Neural crest cell (in vitro differentiated cells): ENCODE measurements around the gene CNIH3. TPM values are rescaled to one million over a fixed set of nuclear protein-coding genes. Genes with fewer than 3 reads are reported as not detected.

Source experiments
- DNase-seq: peaks from one replicate; pipeline ENCODE4 v3.0.0; 2021; ENCODE audit warnings: low read depth, mixed read lengths, low spot score
- H3K27ac Mint-ChIP-seq: one replicate; pipeline ENCODE4 v1.8.0; 2021; ENCODE audit warnings: mild to moderate bottlenecking, mixed read lengths; ENCODE audit not compliant: unreplicated experiment
- H3K27me3 Mint-ChIP-seq: 2 replicates; pipeline ENCODE4 v1.8.0; 2021; ENCODE audit warnings: low read depth, mild to moderate bottlenecking, mixed read lengths
- H3K36me3 Mint-ChIP-seq: 2 replicates; pipeline ENCODE4 v1.8.0; 2021; ENCODE audit warnings: low read depth, mild to moderate bottlenecking, mixed read lengths
- H3K4me1 Mint-ChIP-seq: 2 replicates; pipeline ENCODE4 v1.8.0; 2021; ENCODE audit warnings: mixed read lengths
- H3K4me3 Mint-ChIP-seq: one replicate; pipeline ENCODE4 v1.8.0; 2021; ENCODE audit warnings: mild to moderate bottlenecking, mixed read lengths
- H3K9me3 Mint-ChIP-seq: 2 replicates; pipeline ENCODE4 v1.8.0; 2021; ENCODE audit warnings: mixed read lengths
- total RNA-seq: library from RNA; stranded (reverse); gene quantifications from 2 replicates; pipeline ENCODE4 v1.2.1, GENCODE V29; 2021
- TF ChIP-seq, protein P1 (sequence below): fragments of 200-600 bp; sonication (generic); conservative IDR thresholded peaks from 2 replicates; pipeline ENCODE4 v1.5.0; 2021; ENCODE audit warnings: antibody characterized with exemption, mild to moderate bottlenecking

The CNIH3 gene
- total RNA-seq, 1 donor from 2014 or later: 3.8 TPM

- Mint-ChIP-seq H3K27ac (no peak overlapping the region), H3K36me3 (no peaks in the 10 kb centered on the region), H3K4me3 (no peak overlapping the region), H3K9me3 (no peaks in the 10 kb centered on the region), H3K27me3 (no peaks in the 10 kb centered on the region), H3K4me1 (peaks cover 14% of the 10 kb centered on the region)
- TF ChIP-seq, protein P1, sequence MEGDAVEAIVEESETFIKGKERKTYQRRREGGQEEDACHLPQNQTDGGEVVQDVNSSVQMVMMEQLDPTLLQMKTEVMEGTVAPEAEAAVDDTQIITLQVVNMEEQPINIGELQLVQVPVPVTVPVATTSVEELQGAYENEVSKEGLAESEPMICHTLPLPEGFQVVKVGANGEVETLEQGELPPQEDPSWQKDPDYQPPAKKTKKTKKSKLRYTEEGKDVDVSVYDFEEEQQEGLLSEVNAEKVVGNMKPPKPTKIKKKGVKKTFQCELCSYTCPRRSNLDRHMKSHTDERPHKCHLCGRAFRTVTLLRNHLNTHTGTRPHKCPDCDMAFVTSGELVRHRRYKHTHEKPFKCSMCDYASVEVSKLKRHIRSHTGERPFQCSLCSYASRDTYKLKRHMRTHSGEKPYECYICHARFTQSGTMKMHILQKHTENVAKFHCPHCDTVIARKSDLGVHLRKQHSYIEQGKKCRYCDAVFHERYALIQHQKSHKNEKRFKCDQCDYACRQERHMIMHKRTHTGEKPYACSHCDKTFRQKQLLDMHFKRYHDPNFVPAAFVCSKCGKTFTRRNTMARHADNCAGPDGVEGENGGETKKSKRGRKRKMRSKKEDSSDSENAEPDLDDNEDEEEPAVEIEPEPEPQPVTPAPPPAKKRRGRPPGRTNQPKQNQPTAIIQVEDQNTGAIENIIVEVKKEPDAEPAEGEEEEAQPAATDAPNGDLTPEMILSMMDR: no peak
- DNase-seq: no peak
Observed at GRCh38 chr1:224631462-224632115, 15.5 kb downstream of the CNIH3 start.

DNA sequence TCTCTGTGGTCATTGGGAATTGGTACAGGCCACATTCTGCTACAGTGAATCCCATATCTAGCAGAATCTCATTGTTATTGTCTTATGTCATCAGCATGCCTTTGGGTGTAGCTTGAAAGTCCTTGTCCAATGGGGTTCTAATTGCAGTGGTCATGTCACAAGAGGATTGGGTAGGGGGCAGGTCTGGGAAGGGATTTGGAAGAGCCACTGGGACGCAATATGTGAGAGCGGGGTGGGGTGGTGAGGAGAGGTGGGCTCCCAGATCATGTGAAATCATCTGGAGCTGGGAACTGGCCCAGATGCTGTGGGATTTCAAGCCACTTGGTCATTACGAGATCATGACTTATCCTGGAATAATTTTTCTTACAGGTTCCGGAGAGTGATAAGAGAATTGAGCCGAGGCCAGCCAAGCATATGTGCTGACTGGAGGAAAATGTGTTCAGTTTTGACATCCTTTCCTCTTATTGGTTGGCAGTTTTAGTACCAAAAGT, 16.3 kb downstream of the CNIH3 start:
- Mint-ChIP-seq H3K4me3 (no peak overlapping the region), H3K27me3 (no peaks in the 10 kb centered on the region), H3K27ac (peak overlapping the region; percentile 8), H3K36me3 (no peaks in the 10 kb centered on the region), H3K4me1 (peaks cover 14% of the 10 kb centered on the region), H3K9me3 (no peaks in the 10 kb centered on the region)
- DNase-seq: no peak
- TF ChIP-seq, protein P1: no peak

DNA sequence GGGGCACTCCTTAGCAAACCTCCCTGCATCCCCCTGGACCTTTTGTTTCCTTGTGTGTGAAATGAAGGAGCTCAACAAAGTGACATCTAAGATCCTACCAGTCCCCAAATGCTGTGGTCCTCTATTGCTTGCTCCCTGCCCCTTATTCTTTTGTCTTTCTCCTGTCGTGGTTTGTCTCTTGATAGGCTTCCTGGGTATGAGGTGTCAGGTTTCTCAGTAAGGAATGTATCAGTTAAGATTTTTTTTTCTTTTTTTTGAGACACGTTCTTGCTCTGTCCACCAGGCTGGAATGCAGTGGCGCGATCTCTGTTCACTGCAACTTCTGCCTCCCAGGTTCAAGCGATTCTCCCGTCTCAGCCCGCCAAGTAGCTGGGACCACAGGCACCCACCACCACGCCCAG, 16.8 kb downstream of the CNIH3 start:
- no peak overlapping the region for H3K4me3 Mint-ChIP-seq
- H3K27ac Mint-ChIP-seq: no peak overlapping the region
- H3K36me3 Mint-ChIP-seq: no peaks in the 10 kb centered on the region
- no peaks in the 10 kb centered on the region for H3K27me3 Mint-ChIP-seq
- H3K9me3 Mint-ChIP-seq: no peaks in the 10 kb centered on the region
- H3K4me1 Mint-ChIP-seq: peaks cover 14% of the 10 kb centered on the region
- TF ChIP-seq, protein P1: peak; percentile 22
- no peak for DNase-seq

DNA sequence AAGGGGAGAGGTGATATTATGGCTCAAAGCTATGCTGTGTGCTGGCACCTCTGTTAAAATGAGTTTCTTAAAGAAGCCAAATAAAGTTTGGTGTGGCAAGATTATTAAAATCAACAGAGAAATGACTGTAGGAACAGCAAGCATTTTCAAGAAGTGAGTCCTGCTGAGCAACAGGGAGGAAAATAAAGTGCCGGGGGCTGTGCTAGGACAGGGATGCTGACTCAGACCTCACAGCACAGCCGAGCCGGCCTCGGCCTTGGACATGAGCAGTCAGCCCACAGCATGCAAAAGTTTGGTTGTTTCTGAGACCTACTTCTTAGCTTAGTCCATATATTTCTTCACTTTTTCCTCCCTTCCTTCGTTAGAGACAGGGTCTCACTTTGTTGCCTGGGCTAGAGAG, 19.2 kb downstream of the CNIH3 start:
- Mint-ChIP-seq H3K27me3 (no peaks in the 10 kb centered on the region), H3K27ac (no peak overlapping the region), H3K9me3 (no peaks in the 10 kb centered on the region), H3K36me3 (no peaks in the 10 kb centered on the region), H3K4me1 (peaks cover 16% of the 10 kb centered on the region), H3K4me3 (no peak overlapping the region)
- no peak for DNase-seq
- TF ChIP-seq, protein P1: no peak

DNA sequence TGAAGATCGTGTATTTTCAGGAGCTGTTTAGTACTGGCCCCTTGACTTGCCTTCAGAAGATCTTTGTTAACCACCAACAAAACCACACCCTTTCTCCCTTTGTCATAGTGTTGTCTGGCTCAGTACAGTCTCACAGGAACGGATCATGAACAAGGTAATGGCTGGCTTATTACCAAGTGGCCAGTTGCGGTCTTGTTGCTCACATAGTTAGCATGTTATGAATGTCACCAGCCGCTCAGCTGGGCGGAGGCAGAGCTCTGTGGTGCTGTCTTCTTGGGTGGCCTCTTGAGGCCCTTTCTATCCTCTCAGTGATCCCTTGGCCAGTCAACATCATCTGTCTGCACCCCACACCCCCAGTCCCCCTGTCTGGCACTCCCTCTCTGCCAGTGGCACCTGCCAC, 21.4 kb downstream of the CNIH3 start:
- Mint-ChIP-seq H3K36me3 (no peaks in the 10 kb centered on the region), H3K4me1 (peaks cover 13% of the 10 kb centered on the region), H3K27ac (no peak overlapping the region), H3K4me3 (no peak overlapping the region), H3K27me3 (no peaks in the 10 kb centered on the region), H3K9me3 (no peaks in the 10 kb centered on the region)
- TF ChIP-seq, protein P1: no peak
- no peak for DNase-seq
